Measurements from ENCODE around the gene SMIM8.

- no peak for TF ChIP-seq HNF4A (conservative IDR thresholded peaks at IDR 0.05)
- TF ChIP-seq, protein P1, sequence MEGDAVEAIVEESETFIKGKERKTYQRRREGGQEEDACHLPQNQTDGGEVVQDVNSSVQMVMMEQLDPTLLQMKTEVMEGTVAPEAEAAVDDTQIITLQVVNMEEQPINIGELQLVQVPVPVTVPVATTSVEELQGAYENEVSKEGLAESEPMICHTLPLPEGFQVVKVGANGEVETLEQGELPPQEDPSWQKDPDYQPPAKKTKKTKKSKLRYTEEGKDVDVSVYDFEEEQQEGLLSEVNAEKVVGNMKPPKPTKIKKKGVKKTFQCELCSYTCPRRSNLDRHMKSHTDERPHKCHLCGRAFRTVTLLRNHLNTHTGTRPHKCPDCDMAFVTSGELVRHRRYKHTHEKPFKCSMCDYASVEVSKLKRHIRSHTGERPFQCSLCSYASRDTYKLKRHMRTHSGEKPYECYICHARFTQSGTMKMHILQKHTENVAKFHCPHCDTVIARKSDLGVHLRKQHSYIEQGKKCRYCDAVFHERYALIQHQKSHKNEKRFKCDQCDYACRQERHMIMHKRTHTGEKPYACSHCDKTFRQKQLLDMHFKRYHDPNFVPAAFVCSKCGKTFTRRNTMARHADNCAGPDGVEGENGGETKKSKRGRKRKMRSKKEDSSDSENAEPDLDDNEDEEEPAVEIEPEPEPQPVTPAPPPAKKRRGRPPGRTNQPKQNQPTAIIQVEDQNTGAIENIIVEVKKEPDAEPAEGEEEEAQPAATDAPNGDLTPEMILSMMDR (IDR thresholded peaks at IDR 0.05; ENCODE audit: low read depth, low read length, missing input control) = no peak
- no peak for TF ChIP-seq YY1 (IDR thresholded peaks at IDR 0.05)
- TF ChIP-seq EGR1 (IDR thresholded peaks at IDR 0.05; ENCODE audit: low read depth in 2 of 2) = no peak
- TF ChIP-seq TAF1 (conservative IDR thresholded peaks at IDR 0.05) = no peak
- no peak for TF ChIP-seq ZBTB33 (IDR thresholded peaks at IDR 0.05)
- no peak for TF ChIP-seq JUND (IDR thresholded peaks at IDR 0.05)
- TF ChIP-seq SP1 (IDR thresholded peaks at IDR 0.05) = no peak
- no peak for TF ChIP-seq RAD21 (IDR thresholded peaks at IDR 0.05)
- TF ChIP-seq REST (IDR thresholded peaks at IDR 0.05) = no peak
- no peak for TF ChIP-seq FOXA1 (IDR thresholded peaks at IDR 0.05)
- TF ChIP-seq GABPA (IDR thresholded peaks at IDR 0.05 in 1 of 2, conservative IDR thresholded peaks at IDR 0.05 in 1 of 2) = no peak
Measured at GRCh38 chr6:87376643-87377042, 54.3 kb downstream of the SMIM8 start.

Data from liver (tissue), 3 donors.